ENCODE measurements around the gene ING2.

ING2 gene

DNA sequence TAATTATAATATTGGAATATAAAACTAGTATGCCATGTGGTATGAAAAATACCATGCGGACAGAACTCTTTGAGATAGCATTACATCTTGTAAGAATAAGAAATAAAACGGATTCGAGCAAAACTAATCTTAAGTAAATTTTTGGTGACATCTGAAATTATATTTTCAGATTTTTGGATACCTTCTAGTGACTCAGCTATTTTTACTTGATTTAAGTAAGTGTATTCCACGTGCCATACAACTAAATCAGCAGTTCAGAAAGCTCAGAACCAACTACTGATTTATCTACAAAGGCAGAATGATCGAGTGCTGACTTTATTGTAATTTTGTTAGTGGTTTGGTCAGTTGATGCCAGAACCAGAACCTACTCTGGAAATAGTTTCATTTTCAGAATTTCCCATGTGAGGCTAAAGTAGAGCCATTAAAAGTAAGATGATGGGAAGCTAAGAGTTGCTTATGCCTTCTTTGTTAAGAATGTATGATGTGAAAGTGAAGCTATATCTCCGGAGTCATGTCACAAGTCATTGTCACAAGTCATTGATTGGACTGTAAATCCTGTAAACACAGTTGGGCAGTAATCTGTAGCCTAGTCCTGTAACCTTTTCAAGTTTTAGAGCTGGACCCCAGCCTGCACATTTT is 4.0 kb downstream of the ING2 start:
- no peak for TF ChIP-seq CTCF (conservative IDR thresholded peaks at IDR 0.05; ENCODE audit: control insufficient read depth, insufficient read depth, low read depth, low read length)
- no peak overlapping the region for H3K4me3 ChIP-seq (ENCODE audit: control insufficient read depth, low read depth, low read length)
- no peak for DNase-seq (ENCODE audit: low read depth)

DNA sequence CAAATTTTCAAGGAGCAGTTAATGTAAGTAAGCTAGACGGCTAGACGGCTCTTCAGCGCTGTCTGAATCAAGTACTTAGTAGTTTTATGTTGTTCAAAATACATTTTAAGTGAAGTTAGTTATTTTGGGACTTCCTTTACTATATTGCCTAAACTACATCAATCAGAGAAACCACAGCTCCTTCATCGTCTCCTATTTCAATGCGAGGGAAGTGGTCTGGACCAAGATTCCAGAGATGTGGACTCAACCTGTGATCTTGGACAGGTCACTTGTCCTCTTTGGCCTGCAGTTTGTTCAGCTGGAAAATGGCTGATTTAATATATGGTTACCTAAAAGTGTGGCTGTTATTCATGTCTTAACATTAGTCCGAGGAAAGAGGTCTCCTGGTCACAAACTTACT is 10.6 kb downstream of the ING2 start:
- no peak for DNase-seq (ENCODE audit: low read depth)
- no peak for TF ChIP-seq CTCF (conservative IDR thresholded peaks at IDR 0.05; ENCODE audit: control insufficient read depth, insufficient read depth, low read depth, low read length)
- H3K4me3 ChIP-seq (ENCODE audit: control insufficient read depth, low read depth, low read length) = no peak overlapping the region

DNA sequence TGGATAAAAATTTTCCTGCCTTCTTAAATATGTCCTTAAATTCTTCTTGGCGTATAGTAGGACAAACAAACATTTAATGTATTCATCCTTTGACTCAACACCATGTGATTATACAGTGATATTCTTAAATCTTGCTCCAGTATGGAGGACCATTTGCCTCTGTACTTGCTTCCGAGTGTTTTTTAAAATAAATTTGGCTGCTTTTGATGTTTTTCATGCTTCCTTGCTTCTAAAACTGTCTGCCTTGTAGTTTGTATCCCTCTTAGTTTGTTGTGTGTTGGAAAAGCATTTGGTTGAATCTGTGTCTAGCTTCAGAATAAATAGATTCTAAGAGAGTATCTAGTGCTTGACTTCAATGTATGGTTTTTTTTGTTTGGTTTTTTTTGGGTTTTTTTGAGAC is 12.3 kb downstream of the ING2 start:
- DNase-seq (ENCODE audit: low read depth) = no peak
- no peak overlapping the region for H3K4me3 ChIP-seq (ENCODE audit: control insufficient read depth, low read depth, low read length)
- TF ChIP-seq CTCF (conservative IDR thresholded peaks at IDR 0.05; ENCODE audit: control insufficient read depth, insufficient read depth, low read depth, low read length) = no peak

DNA sequence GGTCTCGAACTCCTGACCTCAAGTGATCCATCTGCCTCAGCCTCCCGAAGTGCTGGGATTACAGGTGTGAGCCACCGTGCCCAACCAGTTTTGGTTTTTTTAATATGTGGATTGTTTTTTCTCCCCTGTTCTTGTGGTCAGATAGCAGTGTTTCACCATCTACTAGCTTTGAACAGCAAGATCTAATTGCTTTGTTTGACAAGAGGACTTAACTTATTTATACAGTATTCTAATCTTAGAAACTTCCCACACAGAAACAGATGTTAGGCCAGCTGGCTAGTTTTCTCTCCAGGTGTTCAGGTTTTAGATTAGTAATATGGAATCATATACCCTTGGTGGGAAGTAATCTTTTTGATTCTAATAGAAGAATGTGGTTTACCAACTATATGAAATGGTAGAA is 12.9 kb downstream of the ING2 start:
- TF ChIP-seq CTCF (conservative IDR thresholded peaks at IDR 0.05; ENCODE audit: control insufficient read depth, insufficient read depth, low read depth, low read length) = no peak
- H3K4me3 ChIP-seq (ENCODE audit: control insufficient read depth, low read depth, low read length) = no peak overlapping the region
- DNase-seq (ENCODE audit: low read depth) = no peak

DNA sequence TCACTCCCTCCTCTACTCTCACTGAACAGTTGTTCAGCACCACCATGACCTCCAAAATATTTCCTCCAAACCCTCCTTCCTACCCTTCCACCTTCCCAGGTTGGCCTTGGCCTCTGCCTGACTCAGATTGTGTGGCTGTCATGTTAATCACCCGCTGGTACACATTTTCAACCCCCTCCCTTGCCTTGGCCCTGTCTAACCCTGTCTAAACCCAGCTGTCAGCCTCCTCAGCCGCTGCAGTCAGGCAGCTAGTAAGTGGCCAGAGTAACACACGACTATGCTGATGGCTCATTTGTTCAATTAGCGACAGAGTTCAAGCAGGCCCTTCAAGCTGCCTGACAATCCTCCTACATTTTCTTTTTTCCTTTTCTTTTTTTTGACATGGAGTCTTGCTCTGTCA is 18.0 kb downstream of the ING2 start:
- no peak for DNase-seq (ENCODE audit: low read depth)

GRCh38 chr4:183527326-183527725 is 22.5 kb downstream of the ING2 start:
- no peak for DNase-seq (ENCODE audit: low read depth)
- H3K4me3 ChIP-seq (ENCODE audit: control insufficient read depth, low read depth, low read length) = no peak overlapping the region
- no peak for TF ChIP-seq CTCF (conservative IDR thresholded peaks at IDR 0.05; ENCODE audit: control insufficient read depth, insufficient read depth, low read depth, low read length)

More for the DNA sequence above, 18.0 kb downstream of the ING2 start:
- H3K4me3 ChIP-seq (ENCODE audit: control insufficient read depth, low read depth, low read length) = no peak overlapping the region
- no peak for TF ChIP-seq CTCF (conservative IDR thresholded peaks at IDR 0.05; ENCODE audit: control insufficient read depth, insufficient read depth, low read depth, low read length)

GRCh38 chr4:183532821-183533220 is 28.0 kb downstream of the ING2 start:
- H3K4me3 ChIP-seq (ENCODE audit: control insufficient read depth, low read depth, low read length) = no peak overlapping the region
- no peak for TF ChIP-seq CTCF (conservative IDR thresholded peaks at IDR 0.05; ENCODE audit: control insufficient read depth, insufficient read depth, low read depth, low read length)
- DNase-seq (ENCODE audit: low read depth) = peak; percentile 22
